Upper lobe of left lung (tissue), 6 donors: ENCODE data around the gene TC2N. TPM values are rescaled to one million over a fixed set of nuclear protein-coding genes. Genes with fewer than 3 reads are reported as not detected.

ENCODE experiments used
- ATAC-seq, 2 donors: fragments of 200-7000 bp; cut with Tn5 transposase; one replicate each; pipeline ENCODE4 v1.9.1; 2022; ENCODE audit warnings: mild to moderate bottlenecking in 2 of 2, moderate library complexity in 2 of 2; ENCODE audit not compliant: low FRiP score in 2 of 2
- DNase-seq, 2 donors: peaks; one replicate each; pipeline ENCODE4 v3.0.0-alpha.2; 2019 to 2020
- H3K27ac ChIP-seq, 4 donors: fragments of 200-600 bp; sonication (generic); one replicate each; pipeline ENCODE4 v1.5.1; 2016 to 2019
- H3K27me3 ChIP-seq, 4 donors: fragments of 200-600 bp; sonication (generic); one replicate each; pipeline ENCODE4 v1.5.1; 2017 to 2019
- H3K36me3 ChIP-seq, 4 donors: fragments of 200-600 bp; sonication (generic); one replicate each; pipeline ENCODE4 v1.5.1; 2016 to 2019
- H3K4me1 ChIP-seq, 4 donors: fragments of 200-600 bp; sonication (generic); one replicate each; pipeline ENCODE4 v1.5.1; 2018 to 2019
- H3K4me3 ChIP-seq, 4 donors: fragments of 200-600 bp; sonication (generic); one replicate each; pipeline ENCODE4 v1.5.1; 2017 to 2019; ENCODE audit warnings: mild to moderate bottlenecking in 2 of 4, moderate library complexity in 1 of 4
- H3K9me3 ChIP-seq, 4 donors: fragments of 200-600 bp; sonication (generic); one replicate each; pipeline ENCODE4 v1.5.1; 2018 to 2019
- EP300 ChIP-seq, 4 donors: sonication (generic); formaldehyde crosslinking; IDR thresholded peaks; one replicate each; pipeline ENCODE4 v1.5.1; 2017; ENCODE audit warnings: antibody characterized with exemption in 4 of 4, control low read depth in 2 of 4
- POLR2A ChIP-seq, 4 donors: fragments of 450-650 bp; IDR thresholded peaks; one replicate each; pipeline ENCODE4 v1.5.1; 2016 to 2017; ENCODE audit warnings: antibody characterized with exemption in 4 of 4, mild to moderate bottlenecking in 2 of 4
- POLR2AphosphoS5 ChIP-seq, 2 donors: sonication (generic); formaldehyde crosslinking; IDR thresholded peaks; one replicate each; pipeline ENCODE4 v1.5.1; 2017; ENCODE audit warnings: antibody characterized with exemption in 2 of 2
- WGBS, 2 donors: methylation state at CpG; one replicate each; pipeline ENCODE4 v1.1.5; 2017 to 2018; 5-methylcytosine and 5-hydroxymethylcytosine counted together
- total RNA-seq, 6 donors: library from RNA; depleted of rRNA in 4 of 6; stranded (reverse); fragments of >200 nt in 4 of 6; gene quantifications; one replicate each; pipeline versions ENCODE4 v1.1.0 to v1.2.1, GENCODE V29; 2016 to 2021
- TF ChIP-seq, protein P1 (sequence below), 6 experiments: fragments of 450-650 bp in 4 of 6; fragments of 200-600 bp in 2 of 6; sonication (generic) in 2 of 6; IDR thresholded peaks; one replicate each; pipeline ENCODE4 v1.5.1; 2016 to 2019; ENCODE audit warnings: antibody characterized with exemption in 6 of 6
- donor health status: DM: no; HTN: no; CAD: no; lungs with moderate emphysema.
- donor health status: DM: no; HTN: yes; CAD: no; lungs with severe emphysema.

TC2N gene
- total RNA-seq, 6 donors from 2014 or later, result 21.0 to 121 (median 49.6) TPM

DNA sequence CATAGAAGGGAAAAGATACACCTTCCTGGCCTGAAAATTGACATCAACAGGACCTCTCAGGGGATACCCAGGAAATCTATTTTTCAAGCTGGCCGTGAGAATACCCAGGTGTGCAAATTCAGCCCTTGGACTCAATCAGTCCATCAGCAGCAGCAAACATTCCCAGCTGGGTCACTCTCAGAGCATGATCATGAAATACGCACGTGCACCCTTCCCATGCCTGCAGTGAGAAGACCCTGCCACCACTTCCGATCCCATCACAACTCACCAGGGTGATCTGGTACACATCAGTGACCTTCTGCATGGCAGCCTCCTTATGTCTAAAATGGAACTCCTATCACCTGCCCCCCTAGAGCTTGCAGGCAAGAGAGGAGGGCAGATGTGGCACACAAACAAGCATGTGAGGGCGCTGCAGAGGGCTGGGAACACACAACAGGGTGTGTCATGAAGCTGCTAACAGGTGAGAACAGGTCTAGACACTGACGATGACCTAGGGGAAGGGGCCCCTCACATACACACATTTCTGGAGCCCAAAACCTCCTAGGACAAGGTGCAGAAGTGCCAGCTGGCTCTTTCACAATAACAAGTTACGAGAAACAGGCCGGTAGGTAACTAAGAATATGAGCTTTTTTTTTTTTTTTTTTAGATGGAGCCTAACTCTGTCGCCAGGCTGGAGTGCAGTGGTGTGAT is 37.8 kb upstream of the TC2N start:
- H3K36me3 ChIP-seq, result no peaks in the 10 kb centered on the region
- H3K27me3 ChIP-seq, result no peaks in the 10 kb centered on the region
- TF ChIP-seq EP300 (IDR thresholded peaks at IDR 0.05) (no peak), POLR2A (IDR thresholded peaks at IDR 0.05) (no peak), POLR2AphosphoS5 (IDR thresholded peaks at IDR 0.05) (no peak)
- TF ChIP-seq, protein P1, sequence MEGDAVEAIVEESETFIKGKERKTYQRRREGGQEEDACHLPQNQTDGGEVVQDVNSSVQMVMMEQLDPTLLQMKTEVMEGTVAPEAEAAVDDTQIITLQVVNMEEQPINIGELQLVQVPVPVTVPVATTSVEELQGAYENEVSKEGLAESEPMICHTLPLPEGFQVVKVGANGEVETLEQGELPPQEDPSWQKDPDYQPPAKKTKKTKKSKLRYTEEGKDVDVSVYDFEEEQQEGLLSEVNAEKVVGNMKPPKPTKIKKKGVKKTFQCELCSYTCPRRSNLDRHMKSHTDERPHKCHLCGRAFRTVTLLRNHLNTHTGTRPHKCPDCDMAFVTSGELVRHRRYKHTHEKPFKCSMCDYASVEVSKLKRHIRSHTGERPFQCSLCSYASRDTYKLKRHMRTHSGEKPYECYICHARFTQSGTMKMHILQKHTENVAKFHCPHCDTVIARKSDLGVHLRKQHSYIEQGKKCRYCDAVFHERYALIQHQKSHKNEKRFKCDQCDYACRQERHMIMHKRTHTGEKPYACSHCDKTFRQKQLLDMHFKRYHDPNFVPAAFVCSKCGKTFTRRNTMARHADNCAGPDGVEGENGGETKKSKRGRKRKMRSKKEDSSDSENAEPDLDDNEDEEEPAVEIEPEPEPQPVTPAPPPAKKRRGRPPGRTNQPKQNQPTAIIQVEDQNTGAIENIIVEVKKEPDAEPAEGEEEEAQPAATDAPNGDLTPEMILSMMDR (IDR thresholded peaks at IDR 0.05), result no peak
- H3K4me3 ChIP-seq, result no peak overlapping the region
- DNase-seq (no peak), ATAC-seq (no peak)
- H3K27ac ChIP-seq, result no peak overlapping the region
- WGBS, 2 donors, result 93 to 94% methylated on average over 9 of the region's 9 CpGs
- peaks cover 0 to 26% (median 2%) of the 10 kb centered on the region in 4 donors for H3K4me1 ChIP-seq
- H3K9me3 ChIP-seq, result no peaks in the 10 kb centered on the region

DNA sequence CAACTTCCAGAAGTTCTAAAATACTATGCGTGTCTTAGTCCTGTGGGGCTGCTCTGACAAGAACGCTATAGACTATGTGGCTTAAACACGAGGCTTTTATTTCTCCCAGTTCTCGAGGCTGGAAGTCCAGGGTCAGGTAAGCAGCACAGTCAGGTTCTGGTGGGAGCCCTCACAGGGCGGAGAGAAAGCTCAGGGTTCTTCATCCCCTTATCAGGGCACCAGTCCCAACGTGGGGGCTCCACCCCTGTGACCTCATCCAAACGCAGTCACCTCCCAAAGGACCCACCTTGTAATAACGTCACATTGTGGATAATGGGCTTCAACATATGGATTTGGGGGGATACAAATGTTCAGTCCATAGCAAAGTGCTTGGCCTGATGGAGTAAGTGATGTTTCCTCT is 37.1 kb upstream of the TC2N start:
- DNase-seq (no peak), ATAC-seq (no peak)
- Histone ChIP-seq H3K4me1 (peaks cover 0 to 26% (median 2%) of the 10 kb centered on the region in 4 donors), H3K9me3 (no peaks in the 10 kb centered on the region), H3K27ac (no peak overlapping the region), H3K36me3 (no peaks in the 10 kb centered on the region), H3K4me3 (no peak overlapping the region), H3K27me3 (no peaks in the 10 kb centered on the region)
- TF ChIP-seq, protein P1 (IDR thresholded peaks at IDR 0.05), result no peak
- TF ChIP-seq POLR2AphosphoS5 (IDR thresholded peaks at IDR 0.05) (no peak), POLR2A (IDR thresholded peaks at IDR 0.05) (no peak), EP300 (IDR thresholded peaks at IDR 0.05) (no peak)
- WGBS, 2 donors, result 83 to 84% methylated on average over 8 of the region's 8 CpGs

DNA sequence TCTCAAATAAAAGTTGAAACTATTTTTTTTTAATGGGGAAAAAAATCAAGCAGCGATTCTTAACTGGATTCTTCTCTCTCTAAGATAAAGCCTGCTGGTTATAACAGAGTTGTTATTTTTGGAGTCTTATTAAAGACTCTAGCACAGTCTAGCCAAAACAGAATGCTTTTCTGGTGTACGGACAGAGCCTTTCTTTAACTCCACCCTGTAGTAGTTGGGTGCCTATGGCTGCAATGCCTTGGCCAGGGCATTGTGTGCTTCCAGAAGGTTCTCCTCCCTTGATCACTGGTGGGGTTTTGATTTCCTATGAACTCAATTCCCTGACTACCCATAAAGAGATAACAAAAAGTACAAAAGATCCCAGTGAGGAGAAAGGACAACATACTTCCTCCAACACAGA is 35.7 kb upstream of the TC2N start:
- DNase-seq (no peak), ATAC-seq (peak in 1 of 2 donors; percentile 68)
- peaks cover 0 to 25% (median 4%) of the 10 kb centered on the region in 4 donors for H3K4me1 ChIP-seq
- no peaks in the 10 kb centered on the region for H3K9me3 ChIP-seq
- no peak for TF ChIP-seq POLR2AphosphoS5 (IDR thresholded peaks at IDR 0.05)
- TF ChIP-seq EP300 (IDR thresholded peaks at IDR 0.05), result no peak
- no peak for TF ChIP-seq POLR2A (IDR thresholded peaks at IDR 0.05)
- peak overlapping the region in 3 of 4 donors; percentile 23 to 51 (median 40) for H3K27ac ChIP-seq
- no peaks in the 10 kb centered on the region for H3K27me3 ChIP-seq
- no peak overlapping the region for H3K4me3 ChIP-seq
- WGBS, 2 donors, result 77 to 80% methylated on average over 2 of the region's 2 CpGs
- no peaks in the 10 kb centered on the region for H3K36me3 ChIP-seq

DNA sequence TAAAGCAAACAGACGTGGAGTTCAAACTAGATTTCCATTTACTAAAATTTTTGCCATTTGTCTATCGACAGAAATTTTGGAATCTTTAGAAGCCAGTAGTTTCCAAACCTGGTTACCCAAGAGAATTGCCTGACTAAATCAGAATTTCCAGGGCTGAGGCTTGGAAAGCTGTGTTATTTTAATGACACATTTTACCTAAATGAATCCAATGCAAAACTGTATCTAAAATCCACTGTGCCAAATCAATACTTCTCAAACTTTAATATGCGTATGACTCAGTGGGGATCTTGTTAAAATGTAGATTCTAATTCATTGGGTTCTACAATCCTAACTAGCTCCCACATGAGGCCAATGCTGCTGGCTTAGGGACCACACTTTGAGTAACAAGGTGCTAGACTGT is 35.0 kb upstream of the TC2N start:
- no peak for DNase-seq
- no peak for ATAC-seq
- 90 to 94% methylated on average over 3 of the region's 3 CpGs for WGBS, 2 donors
- peaks cover 3 to 28% (median 11%) of the 10 kb centered on the region in 4 donors for H3K4me1 ChIP-seq
- TF ChIP-seq POLR2A (IDR thresholded peaks at IDR 0.05) (no peak), EP300 (IDR thresholded peaks at IDR 0.05) (no peak), POLR2AphosphoS5 (IDR thresholded peaks at IDR 0.05) (no peak)
- TF ChIP-seq, protein P1 (IDR thresholded peaks at IDR 0.05), result no peak
- peak overlapping the region in 3 of 4 donors; percentile 35 to 40 (median 36) for H3K27ac ChIP-seq
- H3K36me3 ChIP-seq, result no peaks in the 10 kb centered on the region
- H3K4me3 ChIP-seq, result no peak overlapping the region
- H3K9me3 ChIP-seq, result no peaks in the 10 kb centered on the region
- no peaks in the 10 kb centered on the region for H3K27me3 ChIP-seq

DNA sequence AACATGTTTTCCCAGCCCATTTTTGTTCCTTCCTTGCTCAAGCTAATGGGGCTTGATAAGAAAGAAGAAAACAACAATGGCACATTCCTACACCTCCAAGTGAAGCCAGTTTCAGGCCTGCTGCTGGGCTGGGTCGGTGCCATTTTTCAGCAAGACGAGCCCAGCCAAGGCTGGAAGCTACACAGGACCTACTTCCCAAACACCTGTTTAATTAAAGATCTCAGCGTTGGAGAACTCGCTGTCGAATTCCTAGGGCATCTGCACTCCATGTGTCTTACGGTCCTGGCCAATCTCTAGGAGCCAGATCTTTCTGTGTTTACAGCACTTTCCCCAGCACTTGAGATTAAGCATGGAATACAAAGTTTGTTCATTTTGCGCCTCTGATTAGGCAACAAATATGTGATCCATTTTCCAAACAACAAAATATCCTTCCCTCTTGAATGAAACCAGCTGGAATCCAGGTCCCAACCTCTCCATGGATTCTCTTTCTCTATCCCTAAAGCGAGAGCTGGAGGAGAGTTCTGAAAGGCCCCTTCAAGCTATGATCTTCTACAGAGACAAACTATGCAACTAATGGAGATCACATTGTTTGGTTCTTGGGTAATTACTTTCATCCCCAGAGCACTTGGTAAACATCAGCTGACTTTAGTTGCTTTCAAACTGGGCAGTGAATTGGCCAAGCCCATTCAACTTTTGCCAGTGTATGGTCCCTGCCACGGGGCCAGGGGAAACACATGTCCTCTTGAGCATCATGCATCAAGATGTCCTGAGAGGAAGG is 34.3 kb upstream of the TC2N start:
- H3K27me3 ChIP-seq, result no peaks in the 10 kb centered on the region
- no peak overlapping the region for H3K4me3 ChIP-seq
- no peaks in the 10 kb centered on the region for H3K9me3 ChIP-seq
- 68 to 80% methylated on average over 9 of the region's 9 CpGs for WGBS, 2 donors
- peak overlapping the region; percentile 4 to 64 (median 19) for H3K27ac ChIP-seq
- ATAC-seq, result peak in 1 of 2 donors; percentile 62
- no peaks in the 10 kb centered on the region for H3K36me3 ChIP-seq
- no peak for DNase-seq
- TF ChIP-seq POLR2A (IDR thresholded peaks at IDR 0.05) (no peak), POLR2AphosphoS5 (IDR thresholded peaks at IDR 0.05) (peak in 1 of 2 donors; percentile 31), EP300 (IDR thresholded peaks at IDR 0.05) (no peak)
- TF ChIP-seq, protein P1 (IDR thresholded peaks at IDR 0.05), result no peak
- peaks cover 9 to 32% (median 15%) of the 10 kb centered on the region in 4 donors for H3K4me1 ChIP-seq
